K562 (cell line): ENCODE data around the gene FBXW7. TPM values are rescaled to one million over a fixed set of nuclear protein-coding genes. Genes with fewer than 3 reads are reported as not detected.
A peak's percentile ranks its signal among the peaks of the same experiment; 100 is the strongest.

Experiments
- ATF7 ChIP-seq: fragments of 450-650 bp; IDR thresholded peaks from 2 replicates; pipeline ENCODE4 v1.7.1; 2014; ENCODE audit warnings: mild to moderate bottlenecking, moderate library complexity
- BRF1 ChIP-seq: IDR thresholded peaks from 3 replicates; pipeline ENCODE4 v1.6.1; 2011; ENCODE audit warnings: borderline replicate concordance, mild to moderate bottlenecking; ENCODE audit not compliant: insufficient read length; ENCODE audit errors: extremely low read depth
- ETS2 ChIP-seq: IDR thresholded peaks from 2 replicates; pipeline ENCODE4 v1.6.1; 2016; ENCODE audit warnings: borderline replicate concordance, missing genetic modification characterization, mild to moderate bottlenecking, moderate library complexity, missing compliant biosample characterization; ENCODE audit not compliant: poor library complexity, severe bottlenecking
- EWSR1 ChIP-seq: fragments of 450-650 bp; IDR thresholded peaks from 2 replicates; pipeline ENCODE4 v1.6.1; 2018; ENCODE audit warnings: borderline replicate concordance, mild to moderate bottlenecking, low read depth, moderate library complexity; ENCODE audit not compliant: partially characterized antibody
- FOXA3 ChIP-seq, 2 experiments: fragments of 450-650 bp in 1 of 2; sonication (generic) in 1 of 2; formaldehyde crosslinking; IDR thresholded peaks in 1 of 2; conservative IDR thresholded peaks in 1 of 2; 2 replicates each; pipeline versions ENCODE4 v1.4.0 to v1.8.0; 2020 to 2022; ENCODE audit warnings: mild to moderate bottlenecking in 2 of 2, missing genetic modification reagents in 1 of 2
- FOXJ3 ChIP-seq: sonication (generic); formaldehyde crosslinking; IDR thresholded peaks from 2 replicates; pipeline ENCODE4 v1.4.0; 2020; ENCODE audit warnings: mild to moderate bottlenecking, missing genetic modification reagents
- HNRNPL ChIP-seq: fragments of 200-400 bp; formaldehyde crosslinking; IDR thresholded peaks from 2 replicates; pipeline ENCODE4 v1.6.1; 2017; ENCODE audit warnings: low read depth, mild to moderate bottlenecking, low read length
- KHSRP ChIP-seq: fragments of 450-650 bp; IDR thresholded peaks from 2 replicates; pipeline ENCODE4 v1.6.1; 2017
- SAFB ChIP-seq: fragments of 200-400 bp; formaldehyde crosslinking; IDR thresholded peaks from 2 replicates; pipeline ENCODE4 v1.6.1; 2017; ENCODE audit warnings: low read depth, low read length, borderline replicate concordance
- SMARCC2 ChIP-seq: fragments of 450-650 bp; IDR thresholded peaks from 2 replicates; pipeline ENCODE4 v1.6.1; 2017; ENCODE audit warnings: antibody characterized with exemption, moderate library complexity, mild to moderate bottlenecking, low read depth
- STAT5B ChIP-seq: fragments of 250-450 bp; sonication (Bioruptor Pico); IDR thresholded peaks from 2 replicates; pipeline ENCODE4 v1.8.0; 2021; ENCODE audit warnings: mild to moderate bottlenecking, inconsistent platforms
- TEAD1 ChIP-seq, 2 experiments: fragments of 450-650 bp in 1 of 2; sonication (generic) in 1 of 2; formaldehyde crosslinking; IDR thresholded peaks; 2 replicates each; pipeline versions ENCODE4 v1.4.0 to v1.8.0; 2020 to 2022; ENCODE audit warnings: mild to moderate bottlenecking in 2 of 2, missing genetic modification reagents in 1 of 2
- XRCC3 ChIP-seq: fragments of 450-650 bp; IDR thresholded peaks from 2 replicates; pipeline ENCODE4 v1.6.1; 2017; ENCODE audit warnings: mild to moderate bottlenecking, moderate library complexity
- XRCC4 ChIP-seq: IDR thresholded peaks from one replicate; pipeline ENCODE4 v1.6.1; 2011; ENCODE audit not compliant: insufficient read depth, insufficient read length; ENCODE audit errors: extremely low read depth
- ZBTB11 ChIP-seq, 3 experiments: fragments of 200-800 bp in 1 of 3; fragments of 250-450 bp in 1 of 3; fragments of 450-650 bp in 1 of 3; sonication (Bioruptor Pico) in 1 of 3; sonication (Bioruptor generic) in 1 of 3; formaldehyde crosslinking in 1 of 3; IDR thresholded peaks; 2 replicates each; pipeline versions ENCODE4 v1.6.1 to v1.8.0; 2016 to 2022; ENCODE audit warnings: mild to moderate bottlenecking in 2 of 3, missing genetic modification characterization in 2 of 3, missing compliant biosample characterization in 1 of 3, moderate library complexity in 1 of 3
- ZC3H8 ChIP-seq: fragments of 450-650 bp; IDR thresholded peaks from 2 replicates; pipeline ENCODE4 v1.6.1; 2017
- polyA plus RNA-seq, 8 experiments: library from polyadenylated mRNA; depleted of rRNA in 4 of 8; stranded (reverse) in 5 of 8; unstranded in 3 of 8; fragments of >200 nt; fragmentation: Nextera tagmentation in 2 of 8; fragmentation: Illumina TruSeq in 1 of 8; extraction: Ambion mirVana in 2 of 8; extraction: Trizol in 1 of 8; gene quantifications; 2 replicates each; pipeline versions ENCODE4 v1.2.1 to v1.2.3, GENCODE V29; 2011 to 2014; ENCODE audit warnings: inconsistent platforms in 1 of 8, missing spikeins in 1 of 8
- total RNA-seq, 7 experiments: library from RNA; depleted of rRNA in 6 of 7; stranded (reverse); fragments of >200 nt in 6 of 7; fragmentation: Illumina TruSeq in 2 of 7; extraction: Trizol in 2 of 7; gene quantifications; 2 replicates each; pipeline versions ENCODE4 v1.2.1 to v1.2.3, GENCODE V29; 2011 to 2021; ENCODE audit warnings: low replicate concordance in 1 of 7
- TF ChIP-seq, protein P1 (sequence below): fragments of 250-450 bp; sonication (Bioruptor Pico); IDR thresholded peaks from 2 replicates; pipeline ENCODE4 v1.5.0; 2020; ENCODE audit warnings: mild to moderate bottlenecking
- TF ChIP-seq, protein P2 (sequence below), 3 experiments: fragments of 200-800 bp in 1 of 3; sonication (Bioruptor generic) in 1 of 3; sonication (generic) in 1 of 3; formaldehyde crosslinking in 1 of 3; IDR thresholded peaks; 2 replicates each; pipeline versions ENCODE4 v1.6.1 to v1.8.0; 2016 to 2022; ENCODE audit warnings: mild to moderate bottlenecking in 2 of 3, missing compliant biosample characterization in 2 of 3, missing genetic modification characterization in 2 of 3, missing genetic modification reagents in 1 of 3
- TF ChIP-seq, protein P3 (sequence below): fragments of 250-450 bp; sonication (Bioruptor Pico); IDR thresholded peaks from 2 replicates; pipeline ENCODE4 v1.8.0; 2022; ENCODE audit warnings: moderate library complexity, mild to moderate bottlenecking, inconsistent platforms
- TF ChIP-seq, protein P4 (sequence below): fragments of 450-650 bp; IDR thresholded peaks from 2 replicates; pipeline ENCODE4 v1.6.1; 2016; ENCODE audit warnings: missing biosample characterization, missing genetic modification characterization

FBXW7 gene
- total and polyA plus RNA-seq, 9 of the 15 experiments (the other 6 are each of a cell fraction or from before 2014, with no cell fraction given), result 6.8 to 44.2 (median 16.4) TPM

- TF ChIP-seq KHSRP (no peak), SMARCC2 (0 out of 2 replicates have a peak, but pooled peaks have one; percentile 47), STAT5B (CRISPR knock-in tag) (no peak), TEAD1 (CRISPR knock-in tag; IDR thresholded peaks at IDR 0.05) (0 out of 4 replicates have a peak, but pooled peaks of 1 of the 2 experiments have one; percentile 77), SAFB (no peak), ZBTB11 (CRISPR knock-in tag; IDR thresholded peaks at IDR 0.05) (no peak; a peak in 1 of 6 replicates), EWSR1 (no peak), XRCC3 (no peak), ZC3H8 (no peak), ATF7 (no peak), HNRNPL (no peak), BRF1 (no peak), FOXJ3 (CRISPR knock-in tag) (no peak), FOXA3 (CRISPR knock-in tag; conservative IDR thresholded peaks at IDR 0.05 in 1 of 2, IDR thresholded peaks at IDR 0.05 in 1 of 2) (no peak), ETS2 (tag) (no peak), XRCC4 (no peak)
- TF ChIP-seq, protein P1, sequence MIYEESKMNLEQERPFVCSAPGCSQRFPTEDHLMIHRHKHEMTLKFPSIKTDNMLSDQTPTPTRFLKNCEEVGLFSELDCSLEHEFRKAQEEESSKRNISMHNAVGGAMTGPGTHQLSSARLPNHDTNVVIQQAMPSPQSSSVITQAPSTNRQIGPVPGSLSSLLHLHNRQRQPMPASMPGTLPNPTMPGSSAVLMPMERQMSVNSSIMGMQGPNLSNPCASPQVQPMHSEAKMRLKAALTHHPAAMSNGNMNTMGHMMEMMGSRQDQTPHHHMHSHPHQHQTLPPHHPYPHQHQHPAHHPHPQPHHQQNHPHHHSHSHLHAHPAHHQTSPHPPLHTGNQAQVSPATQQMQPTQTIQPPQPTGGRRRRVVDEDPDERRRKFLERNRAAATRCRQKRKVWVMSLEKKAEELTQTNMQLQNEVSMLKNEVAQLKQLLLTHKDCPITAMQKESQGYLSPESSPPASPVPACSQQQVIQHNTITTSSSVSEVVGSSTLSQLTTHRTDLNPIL (CRISPR knock-in tag), result no peak
- TF ChIP-seq, protein P2, sequence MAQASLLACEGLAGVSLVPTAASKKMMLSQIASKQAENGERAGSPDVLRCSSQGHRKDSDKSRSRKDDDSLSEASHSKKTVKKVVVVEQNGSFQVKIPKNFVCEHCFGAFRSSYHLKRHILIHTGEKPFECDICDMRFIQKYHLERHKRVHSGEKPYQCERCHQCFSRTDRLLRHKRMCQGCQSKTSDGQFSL (CRISPR knock-in tag; IDR thresholded peaks at IDR 0.05), result peak; percentile 34; the same call in 1 of the 2 replicates
- TF ChIP-seq, protein P2 (tag; IDR thresholded peaks at IDR 0.05), result no peak
- TF ChIP-seq, protein P3, sequence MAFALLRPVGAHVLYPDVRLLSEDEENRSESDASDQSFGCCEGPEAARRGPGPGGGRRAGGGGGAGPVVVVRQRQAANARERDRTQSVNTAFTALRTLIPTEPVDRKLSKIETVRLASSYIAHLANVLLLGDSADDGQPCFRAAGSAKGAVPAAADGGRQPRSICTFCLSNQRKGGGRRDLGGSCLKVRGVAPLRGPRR, result no peak
- TF ChIP-seq, protein P4, sequence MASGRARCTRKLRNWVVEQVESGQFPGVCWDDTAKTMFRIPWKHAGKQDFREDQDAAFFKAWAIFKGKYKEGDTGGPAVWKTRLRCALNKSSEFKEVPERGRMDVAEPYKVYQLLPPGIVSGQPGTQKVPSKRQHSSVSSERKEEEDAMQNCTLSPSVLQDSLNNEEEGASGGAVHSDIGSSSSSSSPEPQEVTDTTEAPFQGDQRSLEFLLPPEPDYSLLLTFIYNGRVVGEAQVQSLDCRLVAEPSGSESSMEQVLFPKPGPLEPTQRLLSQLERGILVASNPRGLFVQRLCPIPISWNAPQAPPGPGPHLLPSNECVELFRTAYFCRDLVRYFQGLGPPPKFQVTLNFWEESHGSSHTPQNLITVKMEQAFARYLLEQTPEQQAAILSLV (tag), result no peak
Measured at GRCh38 chr4:152536545-152537182, 772 bp upstream of the FBXW7 start (continued).
